ENCODE results near the gene CNBP.
"Not testable (repeated sequence)": the region's sequence is repeated elsewhere in the genome, so short reads cannot be mapped to it uniquely, and the experiment has no call there.

Gene CNBP

DNA sequence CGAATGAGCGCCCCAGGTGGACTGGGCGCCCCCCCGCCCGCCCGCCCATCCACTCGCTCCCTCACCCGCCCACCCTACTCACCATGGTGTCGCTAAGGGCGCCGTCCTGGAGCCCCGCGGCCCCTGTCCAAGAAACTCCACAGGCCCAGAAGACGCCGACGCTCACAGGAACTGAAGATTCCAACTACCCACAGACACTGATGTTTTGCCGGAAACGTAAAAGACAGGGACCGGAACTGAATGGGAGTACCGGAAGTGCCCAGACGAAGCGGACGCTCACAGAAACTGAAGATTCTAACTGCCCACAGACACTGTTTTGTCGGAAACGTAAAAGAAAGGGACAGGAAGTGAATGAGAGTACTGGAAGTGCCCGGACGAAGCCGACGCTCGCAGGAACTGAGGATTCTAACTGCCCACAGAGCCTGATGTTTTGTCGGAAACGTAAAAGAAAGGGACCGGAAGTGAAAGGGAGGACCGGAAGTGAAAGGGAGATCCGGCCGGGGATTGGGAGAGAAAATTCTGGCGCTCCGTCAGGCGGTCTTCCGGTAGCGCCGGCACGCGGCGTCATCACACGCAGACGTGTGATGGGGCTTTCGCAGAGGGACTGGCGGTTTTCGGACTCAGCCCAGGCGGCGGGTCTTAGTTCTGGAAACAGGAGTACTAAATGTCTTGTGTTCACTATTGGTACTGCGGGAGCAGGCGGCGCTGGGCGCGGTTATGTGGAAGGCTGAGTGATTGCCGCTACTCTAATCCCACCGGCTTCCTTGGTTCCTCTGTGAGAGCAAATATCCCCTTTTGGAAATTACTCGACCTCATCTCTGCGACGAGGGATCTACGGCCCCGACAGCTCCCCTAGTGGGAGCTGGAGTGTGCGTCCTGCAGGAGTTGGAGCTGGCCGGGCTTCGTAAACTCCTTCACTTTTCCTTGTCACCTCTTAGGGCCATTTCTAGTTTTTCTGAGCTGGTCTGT, 22.5 kb downstream of the CNBP start, which contains the start of gene ISY1:
Gene ISY1, minus strand, starts transcription at position 173 of the 969 bp plus-strand sequence. Its CDS starts 88 bp downstream, at position 85.
- H2AFZ ChIP-seq (ENCODE audit: low read length) = peak within 1 kb of the TSS; percentile 85
- peak within 1 kb of the TSS; percentile 95 for H3K27ac ChIP-seq (replicated peaks; ENCODE audit: low read length)
- H3K36me3 ChIP-seq (replicated peaks in 1 of 2; ENCODE audit: control insufficient read depth in 2 of 2, insufficient read depth in 2 of 2, low read length in 2 of 2) = peaks cover 1 to 35% of the 10 kb centered on the region in 2 donors
- H3K23ac ChIP-seq (ENCODE audit: low read depth, low read length, poor library complexity) = peak within 1 kb of the TSS; percentile 3
- peak within 1 kb of the TSS; percentile 19 for H4K8ac ChIP-seq (ENCODE audit: low read depth, low read length)
- DNase-seq (ENCODE audit: low spot score) = peak; percentile 95
- H4K91ac ChIP-seq (ENCODE audit: low read depth, low read length, poor library complexity) = no peak within 1 kb of the TSS
- peak within 1 kb of the TSS; percentile 62 for H2BK5ac ChIP-seq (ENCODE audit: low read length)
- no peaks in the 10 kb centered on the region for H3K9me3 ChIP-seq (replicated peaks in 1 of 2; ENCODE audit: control insufficient read depth in 2 of 2, insufficient read depth in 1 of 2, low read depth in 1 of 2, low read length in 2 of 2)
- no peak within 1 kb of the TSS for H2BK15ac ChIP-seq (ENCODE audit: low read length)
- peaks cover 4 to 5% of the 10 kb centered on the region in 2 donors for H3K4me1 ChIP-seq (ENCODE audit: control insufficient read depth in 2 of 2, insufficient read depth in 1 of 2, low read depth in 1 of 2, low read length in 2 of 2)
- peak within 1 kb of the TSS; percentile 82 for H3K4me2 ChIP-seq (ENCODE audit: insufficient read depth, low read length, poor library complexity, severe bottlenecking)
- H3K4me3 ChIP-seq (ENCODE audit: low read length in 2 of 2) = peak within 1 kb of the TSS; percentile 81 to 89
- peaks cover 3% of the 10 kb centered on the region for H3K79me1 ChIP-seq (ENCODE audit: low read depth, low read length)
- H2AK5ac ChIP-seq (ENCODE audit: low read depth, low read length) = no peak within 1 kb of the TSS
- no peak within 1 kb of the TSS for H3K14ac ChIP-seq (ENCODE audit: low read length)
- H3K4ac ChIP-seq (ENCODE audit: low read length) = no peak within 1 kb of the TSS
- no CpG with 5 or more reads among the region's 67 CpGs for WGBS, 2 donors (ENCODE audit: extremely low coverage in 2 of 2, insufficient read length in 2 of 2, insufficient replicate concordance in 1 of 2)
- no peak within 1 kb of the TSS for H2BK120ac ChIP-seq (ENCODE audit: low read depth, low read length)
- H3K9ac ChIP-seq (ENCODE audit: low read depth, low read length, poor library complexity) = peak within 1 kb of the TSS; percentile 75
- no peak within 1 kb of the TSS for H2BK12ac ChIP-seq (ENCODE audit: low read length)
- H3K18ac ChIP-seq (ENCODE audit: low read length) = peak within 1 kb of the TSS; percentile 80
- H3K27me3 ChIP-seq (ENCODE audit: control insufficient read depth in 3 of 3, insufficient read depth in 3 of 3, low read depth in 1 of 3, low read length in 3 of 3) = no peaks in the 10 kb centered on the region

DNA sequence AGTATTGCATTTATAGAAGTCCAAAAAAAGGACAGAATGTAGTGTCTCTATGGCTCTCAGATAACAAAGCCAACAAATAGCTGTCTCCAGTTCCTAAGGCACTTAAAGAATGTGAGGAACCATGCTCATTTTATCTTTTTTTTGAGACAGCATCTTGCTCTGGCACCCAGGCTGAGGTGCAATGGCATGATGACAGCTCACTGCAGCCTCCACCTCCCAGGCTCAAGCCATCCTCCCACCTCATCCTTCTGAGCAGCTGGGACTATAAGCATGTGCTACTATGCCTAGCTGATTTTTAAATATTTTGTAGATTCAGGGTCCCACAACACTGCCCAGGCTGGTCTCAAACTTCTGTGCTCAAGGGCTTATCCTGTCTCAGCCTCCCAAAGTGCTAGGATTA, 38.9 kb downstream of the CNBP start:
- H2BK12ac ChIP-seq (ENCODE audit: low read length) = no peak overlapping the region
- H3K4me1 ChIP-seq (ENCODE audit: control insufficient read depth in 2 of 2, insufficient read depth in 1 of 2, low read depth in 1 of 2, low read length in 2 of 2) = no peaks in the 10 kb centered on the region
- H2BK120ac ChIP-seq (ENCODE audit: low read depth, low read length) = no peak overlapping the region
- H3K14ac ChIP-seq (ENCODE audit: low read length) = no peak overlapping the region
- H2BK15ac ChIP-seq (ENCODE audit: low read length) = no peak overlapping the region
- peaks cover 2% of the 10 kb centered on the region for H3K79me1 ChIP-seq (ENCODE audit: low read depth, low read length)
- no peak for DNase-seq (ENCODE audit: low spot score)
- H3K4me2 ChIP-seq (ENCODE audit: insufficient read depth, low read length, poor library complexity, severe bottlenecking) = no peak overlapping the region
- peak overlapping the region in 1 of 2 donors; percentile 22 for H3K4me3 ChIP-seq (ENCODE audit: low read length in 2 of 2)
- peaks cover 13 to 69% of the 10 kb centered on the region in 2 donors for H3K36me3 ChIP-seq (replicated peaks in 1 of 2; ENCODE audit: control insufficient read depth in 2 of 2, insufficient read depth in 2 of 2, low read length in 2 of 2)
- H4K8ac ChIP-seq (ENCODE audit: low read depth, low read length) = no peak overlapping the region
- H2AK5ac ChIP-seq (ENCODE audit: low read depth, low read length) = no peak overlapping the region
- no peak overlapping the region for H3K9ac ChIP-seq (ENCODE audit: low read depth, low read length, poor library complexity)
- no peak overlapping the region for H2AFZ ChIP-seq (ENCODE audit: low read length)
- no peak overlapping the region for H2BK5ac ChIP-seq (ENCODE audit: low read length)
- no peak overlapping the region for H3K4ac ChIP-seq (ENCODE audit: low read length)
- H3K27me3 ChIP-seq (ENCODE audit: control insufficient read depth in 3 of 3, insufficient read depth in 3 of 3, low read depth in 1 of 3, low read length in 3 of 3) = no peaks in the 10 kb centered on the region
- no peak overlapping the region for H3K23ac ChIP-seq (ENCODE audit: low read depth, low read length, poor library complexity)
- H3K9me3 ChIP-seq (replicated peaks in 1 of 2; ENCODE audit: control insufficient read depth in 2 of 2, insufficient read depth in 1 of 2, low read depth in 1 of 2, low read length in 2 of 2) = no peaks in the 10 kb centered on the region
- no peak overlapping the region for H3K27ac ChIP-seq (replicated peaks; ENCODE audit: low read length)
- H4K91ac ChIP-seq (ENCODE audit: low read depth, low read length, poor library complexity) = no peak overlapping the region
- no peak overlapping the region for H3K18ac ChIP-seq (ENCODE audit: low read length)

DNA sequence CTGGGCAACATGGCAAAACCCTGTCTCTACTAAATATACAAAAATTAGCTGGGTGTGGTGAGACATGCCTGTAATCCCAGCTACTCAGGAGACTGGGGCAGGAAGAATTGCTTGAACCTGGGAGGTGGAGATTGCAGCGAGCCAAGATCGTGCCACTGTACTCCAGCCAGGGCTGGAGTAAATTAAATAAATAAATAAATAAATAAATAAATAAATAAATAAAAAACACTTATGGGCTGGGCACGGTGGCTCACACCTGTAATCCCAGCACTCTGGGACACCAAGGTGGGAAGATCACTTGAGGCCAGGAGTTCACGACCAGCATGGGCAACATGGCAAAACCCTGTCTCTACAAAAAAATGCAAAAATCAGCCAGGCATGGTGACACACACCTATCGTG, 42.7 kb downstream of the CNBP start:
- H3K27ac ChIP-seq (replicated peaks; ENCODE audit: low read length); H3K9ac ChIP-seq (ENCODE audit: low read depth, low read length, poor library complexity); H2BK12ac ChIP-seq (ENCODE audit: low read length); H3K79me1 ChIP-seq (ENCODE audit: low read depth, low read length); DNase-seq (ENCODE audit: low spot score); H3K4me2 ChIP-seq (ENCODE audit: insufficient read depth, low read length, poor library complexity, severe bottlenecking); H2BK5ac ChIP-seq (ENCODE audit: low read length); H3K23ac ChIP-seq (ENCODE audit: low read depth, low read length, poor library complexity); H2BK15ac ChIP-seq (ENCODE audit: low read length); H3K18ac ChIP-seq (ENCODE audit: low read length); H3K9me3 ChIP-seq (replicated peaks in 1 of 2; ENCODE audit: control insufficient read depth in 2 of 2, insufficient read depth in 1 of 2, low read depth in 1 of 2, low read length in 2 of 2); H3K27me3 ChIP-seq (ENCODE audit: control insufficient read depth in 3 of 3, insufficient read depth in 3 of 3, low read depth in 1 of 3, low read length in 3 of 3); H2BK120ac ChIP-seq (ENCODE audit: low read depth, low read length); H4K8ac ChIP-seq (ENCODE audit: low read depth, low read length); H2AFZ ChIP-seq (ENCODE audit: low read length); H3K4ac ChIP-seq (ENCODE audit: low read length); H4K91ac ChIP-seq (ENCODE audit: low read depth, low read length, poor library complexity); H2AK5ac ChIP-seq (ENCODE audit: low read depth, low read length); H3K4me3 ChIP-seq (ENCODE audit: low read length in 2 of 2); H3K14ac ChIP-seq (ENCODE audit: low read length); H3K4me1 ChIP-seq (ENCODE audit: control insufficient read depth in 2 of 2, insufficient read depth in 1 of 2, low read depth in 1 of 2, low read length in 2 of 2): not testable (repeated sequence)
- no CpG with 5 or more reads among the region's 5 CpGs for WGBS, 2 donors (ENCODE audit: extremely low coverage in 2 of 2, insufficient read length in 2 of 2, insufficient replicate concordance in 1 of 2)
- peaks cover 12 to 71% of the 10 kb centered on the region in 2 donors for H3K36me3 ChIP-seq (replicated peaks in 1 of 2; ENCODE audit: control insufficient read depth in 2 of 2, insufficient read depth in 2 of 2, low read length in 2 of 2)

DNA sequence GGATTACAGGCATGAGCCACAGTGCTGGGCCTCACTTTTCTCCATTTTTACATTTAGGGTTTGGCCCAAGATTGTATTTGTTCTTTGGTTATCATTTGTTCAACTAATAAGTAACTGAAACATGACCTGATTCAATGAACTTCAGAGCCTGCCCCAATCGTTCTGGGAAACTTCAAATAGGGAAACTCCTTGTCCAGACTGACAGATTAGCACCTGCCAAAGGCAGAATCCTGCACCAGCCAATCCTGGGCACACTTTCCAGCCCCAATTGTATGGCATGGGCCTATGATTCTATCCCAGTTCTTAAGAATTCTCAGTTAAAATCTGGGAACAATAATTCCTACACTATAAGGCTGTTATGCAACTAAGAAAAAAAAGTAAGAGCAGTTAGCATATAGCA, 43.8 kb downstream of the CNBP start:
- Histone ChIP-seq H3K23ac (ENCODE audit: low read depth, low read length, poor library complexity) (no peak overlapping the region), H3K36me3 (replicated peaks in 1 of 2; ENCODE audit: control insufficient read depth in 2 of 2, insufficient read depth in 2 of 2, low read length in 2 of 2) (peaks cover 7 to 69% of the 10 kb centered on the region in 2 donors), H3K4ac (ENCODE audit: low read length) (no peak overlapping the region), H3K27me3 (ENCODE audit: control insufficient read depth in 3 of 3, insufficient read depth in 3 of 3, low read depth in 1 of 3, low read length in 3 of 3) (no peaks in the 10 kb centered on the region), H4K91ac (ENCODE audit: low read depth, low read length, poor library complexity) (no peak overlapping the region), H3K9me3 (replicated peaks in 1 of 2; ENCODE audit: control insufficient read depth in 2 of 2, insufficient read depth in 1 of 2, low read depth in 1 of 2, low read length in 2 of 2) (no peaks in the 10 kb centered on the region), H3K79me1 (ENCODE audit: low read depth, low read length) (peaks cover 2% of the 10 kb centered on the region), H2AFZ (ENCODE audit: low read length) (no peak overlapping the region), H3K4me2 (ENCODE audit: insufficient read depth, low read length, poor library complexity, severe bottlenecking) (no peak overlapping the region), H2BK12ac (ENCODE audit: low read length) (no peak overlapping the region), H3K4me3 (ENCODE audit: low read length in 2 of 2) (no peak overlapping the region), H2BK15ac (ENCODE audit: low read length) (no peak overlapping the region), H3K4me1 (ENCODE audit: control insufficient read depth in 2 of 2, insufficient read depth in 1 of 2, low read depth in 1 of 2, low read length in 2 of 2) (no peaks in the 10 kb centered on the region), H3K9ac (ENCODE audit: low read depth, low read length, poor library complexity) (no peak overlapping the region), H3K18ac (ENCODE audit: low read length) (no peak overlapping the region), H3K14ac (ENCODE audit: low read length) (no peak overlapping the region), H3K27ac (replicated peaks; ENCODE audit: low read length) (no peak overlapping the region), H2BK120ac (ENCODE audit: low read depth, low read length) (no peak overlapping the region), H2AK5ac (ENCODE audit: low read depth, low read length) (no peak overlapping the region), H4K8ac (ENCODE audit: low read depth, low read length) (no peak overlapping the region), H2BK5ac (ENCODE audit: low read length) (no peak overlapping the region)
- WGBS, 2 donors (ENCODE audit: extremely low coverage in 2 of 2, insufficient read length in 2 of 2, insufficient replicate concordance in 1 of 2) = no CpG with 5 or more reads among the region's 1 CpG
- no peak for DNase-seq (ENCODE audit: low spot score)

All from neuronal stem cell (in vitro differentiated cells).